Activated CD4-positive, alpha-beta T cell treated with anti-CD3 and anti-CD28 coated beads, Interleukin-2, amount 10 ng/mL, durations not matched to agents 24 days and 14 days (primary cell): ENCODE results near the gene NANOS1. TPM values are rescaled to one million over a fixed set of nuclear protein-coding genes. Genes with fewer than 3 reads are reported as not detected.

Experiments used
- total RNA-seq: library from RNA; stranded (reverse); gene quantifications from 2 replicates; pipeline ENCODE4 v1.2.3, GENCODE V29; 2022

NANOS1 gene
- total RNA-seq, 1 donor from 2014 or later: 0.44 TPM

Other genes with a start within 250 kb of the NANOS1 start
- 179 and 183 TPM in 2 replicates for gene EIF3A, start 51.1 kb downstream of the NANOS1 start, total RNA-seq
- gene DENND10, start 74.4 kb downstream of the NANOS1 start, total RNA-seq: 18.6 and 23.2 TPM in 2 replicates
- 58.1 and 63.0 TPM in 2 replicates for gene SFXN4, start 136.0 kb downstream of the NANOS1 start, total RNA-seq
- gene PRDX3, start 149.1 kb downstream of the NANOS1 start, total RNA-seq: 179 and 180 TPM in 2 replicates
- 25.6 and 27.3 TPM in 2 replicates for gene GRK5, start 177.9 kb downstream of the NANOS1 start, total RNA-seq